Hypothalamus (tissue), 51 donors: ENCODE results near the gene MPO.

Source experiments
- DNase-seq, 51 donors: peaks; one replicate each; lab custom pipeline; 2025; lab: John Stamatoyannopoulos, UW

The MPO gene

GRCh38 chr17:58282442-58282841 lies 1.7 kb upstream of the MPO start:
- no peak for DNase-seq

GRCh38 chr17:58281511-58282011 lies 826 bp upstream of the MPO start:
- DNase-seq, result no peak

GRCh38 chr17:58279736-58280479 lies 827 bp downstream of the MPO start:
- DNase-seq, result no peak

GRCh38 chr17:58279016-58279711 lies 1.6 kb downstream of the MPO start:
- no peak for DNase-seq

GRCh38 chr17:58278661-58279015 lies 2.1 kb downstream of the MPO start:
- peak in 5 of 51 donors; percentile 2 to 26 (median 17) for DNase-seq

GRCh38 chr17:58277802-58278595 lies 2.7 kb downstream of the MPO start:
- no peak for DNase-seq

GRCh38 chr17:58277107-58277801 lies 3.5 kb downstream of the MPO start:
- DNase-seq, result peak in 1 of 51 donors; percentile 6

GRCh38 chr17:58276423-58276822 lies 4.3 kb downstream of the MPO start:
- no peak for DNase-seq

- no peak for DNase-seq
Measured at GRCh38 chr17:58275417-58275816, 5.3 kb downstream of the MPO start.

- no peak for DNase-seq
Measured at GRCh38 chr17:58273453-58274104, 7.2 kb downstream of the MPO start.

- no peak for DNase-seq
Measured at GRCh38 chr17:58272367-58273280, 8.1 kb downstream of the MPO start.

GRCh38 chr17:58271216-58271931 lies 9.4 kb downstream of the MPO start:
- DNase-seq, result no peak

GRCh38 chr17:58270476-58271215 lies 10.1 kb downstream of the MPO start:
- no peak for DNase-seq

GRCh38 chr17:58269557-58270291 lies 11.0 kb downstream of the MPO start:
- DNase-seq, result no peak

GRCh38 chr17:58268774-58269556 lies 11.8 kb downstream of the MPO start:
- DNase-seq, result no peak

- DNase-seq, result no peak
Measured at GRCh38 chr17:58268326-58268725, 12.4 kb downstream of the MPO start.
